GM12865 (cell line): Measurements from ENCODE around the gene CYP4F11.
"Not testable (repeated sequence)": the region's sequence is repeated elsewhere in the genome, so short reads cannot be mapped to it uniquely, and the experiment has no call there.

Source experiments
- DNase-seq: peaks from one replicate; pipeline ENCODE4 v3.0.0; 2010; ENCODE audit warnings: low read depth
- H3K4me3 ChIP-seq: 2 replicates; pipeline ENCODE4 v1.5.1; 2011; ENCODE audit warnings: mild to moderate bottlenecking, low read depth, low read length, control low read depth
- TF ChIP-seq, protein P1 (sequence below): IDR thresholded peaks from 2 replicates; pipeline ENCODE4 v1.5.1; 2011; ENCODE audit warnings: low read length, control low read depth, low read depth, inconsistent platforms; ENCODE audit not compliant: insufficient read depth; ENCODE audit errors: missing control alignments

Gene CYP4F11

GRCh38 chr19:15895876-15896430 is 38.4 kb downstream of the CYP4F11 start:
- TF ChIP-seq, protein P1, sequence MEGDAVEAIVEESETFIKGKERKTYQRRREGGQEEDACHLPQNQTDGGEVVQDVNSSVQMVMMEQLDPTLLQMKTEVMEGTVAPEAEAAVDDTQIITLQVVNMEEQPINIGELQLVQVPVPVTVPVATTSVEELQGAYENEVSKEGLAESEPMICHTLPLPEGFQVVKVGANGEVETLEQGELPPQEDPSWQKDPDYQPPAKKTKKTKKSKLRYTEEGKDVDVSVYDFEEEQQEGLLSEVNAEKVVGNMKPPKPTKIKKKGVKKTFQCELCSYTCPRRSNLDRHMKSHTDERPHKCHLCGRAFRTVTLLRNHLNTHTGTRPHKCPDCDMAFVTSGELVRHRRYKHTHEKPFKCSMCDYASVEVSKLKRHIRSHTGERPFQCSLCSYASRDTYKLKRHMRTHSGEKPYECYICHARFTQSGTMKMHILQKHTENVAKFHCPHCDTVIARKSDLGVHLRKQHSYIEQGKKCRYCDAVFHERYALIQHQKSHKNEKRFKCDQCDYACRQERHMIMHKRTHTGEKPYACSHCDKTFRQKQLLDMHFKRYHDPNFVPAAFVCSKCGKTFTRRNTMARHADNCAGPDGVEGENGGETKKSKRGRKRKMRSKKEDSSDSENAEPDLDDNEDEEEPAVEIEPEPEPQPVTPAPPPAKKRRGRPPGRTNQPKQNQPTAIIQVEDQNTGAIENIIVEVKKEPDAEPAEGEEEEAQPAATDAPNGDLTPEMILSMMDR: no peak
- H3K4me3 ChIP-seq: no peak overlapping the region
- DNase-seq: no peak

DNA sequence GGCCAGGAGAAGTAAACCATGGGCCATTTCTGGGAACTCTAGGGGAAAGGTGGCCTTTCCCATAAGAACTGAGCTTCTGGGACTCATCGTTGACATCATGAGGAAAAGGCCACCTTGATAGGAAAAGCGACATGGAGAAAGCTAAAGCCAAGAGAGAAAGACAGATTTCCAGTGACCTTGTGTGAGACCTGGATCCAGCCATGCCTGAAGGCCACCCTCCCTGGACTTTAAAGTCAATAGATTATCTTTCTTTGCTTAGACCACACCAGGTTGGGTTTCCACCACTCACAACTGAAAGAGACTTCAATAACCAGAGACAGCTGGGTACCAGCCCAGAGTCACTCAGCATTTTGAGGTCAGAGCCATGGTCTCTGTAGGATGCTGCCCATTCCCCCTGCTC is 40.0 kb downstream of the CYP4F11 start:
- DNase-seq: no peak
- TF ChIP-seq, protein P1: no peak
- H3K4me3 ChIP-seq: no peak overlapping the region

DNA sequence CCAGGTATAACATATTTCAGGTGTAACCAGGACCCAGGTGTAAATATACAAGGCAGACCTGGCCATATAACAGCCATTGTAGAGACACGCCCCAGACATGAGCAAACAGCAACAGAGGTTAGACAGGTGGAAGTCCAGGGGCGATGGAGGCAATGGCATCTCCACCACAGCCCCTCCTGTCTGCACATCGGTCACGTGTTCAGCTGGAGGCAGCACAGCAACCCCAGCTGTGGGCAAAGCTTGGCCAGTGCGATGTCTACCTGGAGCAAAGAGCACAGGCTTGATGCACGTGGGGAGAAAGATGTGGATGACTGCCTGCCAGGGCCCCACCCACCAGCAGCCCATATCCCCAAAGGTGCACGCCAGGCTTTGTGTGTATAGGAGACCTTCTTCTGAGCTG is 40.9 kb downstream of the CYP4F11 start:
- TF ChIP-seq, protein P1: no peak
- no peak for DNase-seq
- no peak overlapping the region for H3K4me3 ChIP-seq

GRCh38 chr19:15892012-15892411 is 42.3 kb downstream of the CYP4F11 start:
- TF ChIP-seq, protein P1: no peak
- no peak overlapping the region for H3K4me3 ChIP-seq
- no peak for DNase-seq

- DNase-seq: no peak
- TF ChIP-seq, protein P1: no peak
- H3K4me3 ChIP-seq: no peak overlapping the region
Measured at GRCh38 chr19:15891434-15891833, 42.9 kb downstream of the CYP4F11 start.

- not testable (repeated sequence) for H3K4me3 ChIP-seq
Measured at GRCh38 chr19:15889339-15889738, 45.0 kb downstream of the CYP4F11 start.

DNA sequence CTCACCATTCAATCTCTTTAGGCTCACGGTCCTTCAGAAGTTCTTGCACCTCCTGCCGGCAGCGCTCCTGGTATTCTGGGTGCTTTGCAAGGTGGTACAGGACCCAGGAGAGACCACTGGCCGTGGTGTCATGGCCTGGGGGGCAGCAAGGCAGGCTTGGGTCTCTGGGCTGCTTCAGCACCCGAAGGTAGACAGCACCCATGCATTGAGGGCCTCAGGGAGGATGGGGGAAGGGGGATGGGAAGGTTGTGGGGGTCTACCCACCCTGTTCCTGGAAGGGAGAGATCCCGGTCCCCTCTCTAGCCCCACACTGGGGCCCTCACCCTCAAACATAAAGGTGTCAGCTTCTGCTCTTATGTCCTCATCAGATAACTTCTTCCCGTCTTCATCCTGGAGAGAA is 48.4 kb downstream of the CYP4F11 start:
- DNase-seq: no peak
- no peak overlapping the region for H3K4me3 ChIP-seq
- TF ChIP-seq, protein P1: no peak

More at GRCh38 chr19:15889339-15889738, 45.0 kb downstream of the CYP4F11 start:
- not testable (repeated sequence) for DNase-seq
